CD1c-positive myeloid dendritic cell (primary cell): ENCODE results near the gene PANK3.
"Not testable (repeated sequence)": the region's sequence is repeated elsewhere in the genome, so short reads cannot be mapped to it uniquely, and the experiment has no call there.

Experiments used
- DNase-seq: peaks from one replicate; pipeline ENCODE4 v3.0.0-alpha.2; 2016; ENCODE audit errors: extremely low spot score

PANK3 gene

DNA sequence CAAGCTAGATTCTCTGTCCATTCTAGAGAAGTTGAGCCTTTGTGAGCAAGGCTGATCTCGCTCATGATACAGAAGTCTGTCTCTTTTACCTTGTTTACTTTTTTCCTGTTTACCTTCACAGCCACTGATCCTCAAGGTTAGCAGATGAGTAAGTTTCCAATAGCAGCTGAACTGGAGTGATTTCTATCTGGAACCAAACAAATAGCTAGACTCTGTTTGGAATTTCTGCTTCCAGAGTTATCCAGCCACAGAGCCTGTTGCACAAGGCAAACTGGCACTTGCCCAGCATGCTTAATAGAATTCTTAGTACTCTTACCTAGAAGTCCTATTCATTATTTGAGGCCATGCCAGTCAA lies 12.8 kb upstream of the PANK3 start:
- no peak for DNase-seq

DNA sequence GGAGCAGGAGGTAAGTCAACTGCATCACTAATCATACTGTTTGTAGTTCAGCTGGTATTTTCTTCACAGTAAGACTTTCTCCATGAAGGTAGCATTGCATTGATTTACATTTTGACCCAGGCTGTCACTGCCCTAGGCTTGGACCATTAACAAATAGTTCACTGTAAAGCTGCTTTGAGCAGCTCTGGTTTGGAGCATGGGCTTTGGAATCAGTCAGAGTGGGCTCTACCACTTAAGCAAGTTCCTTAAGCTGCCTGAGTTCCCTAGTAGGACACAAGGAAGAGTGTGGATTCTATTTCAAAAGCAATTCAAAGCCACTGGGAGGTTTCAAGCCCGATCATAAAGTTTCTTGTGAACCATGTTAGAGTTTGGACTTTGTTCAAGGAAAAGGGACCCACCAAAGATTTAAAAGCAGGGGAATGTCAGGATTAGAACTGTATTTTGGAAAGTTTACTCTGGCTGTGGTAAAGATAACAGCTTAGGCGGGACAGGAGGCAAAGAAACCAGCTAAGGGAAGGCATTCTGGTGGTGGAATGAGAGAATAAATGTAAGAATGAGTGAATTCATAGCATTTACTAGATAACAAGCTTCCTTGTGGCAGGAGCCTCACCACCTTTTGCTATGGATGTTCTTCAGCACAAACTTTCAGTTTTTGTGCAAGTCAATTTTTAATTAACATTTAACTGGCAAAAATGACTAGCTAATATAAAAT lies 12.3 kb upstream of the PANK3 start:
- no peak for DNase-seq

DNA sequence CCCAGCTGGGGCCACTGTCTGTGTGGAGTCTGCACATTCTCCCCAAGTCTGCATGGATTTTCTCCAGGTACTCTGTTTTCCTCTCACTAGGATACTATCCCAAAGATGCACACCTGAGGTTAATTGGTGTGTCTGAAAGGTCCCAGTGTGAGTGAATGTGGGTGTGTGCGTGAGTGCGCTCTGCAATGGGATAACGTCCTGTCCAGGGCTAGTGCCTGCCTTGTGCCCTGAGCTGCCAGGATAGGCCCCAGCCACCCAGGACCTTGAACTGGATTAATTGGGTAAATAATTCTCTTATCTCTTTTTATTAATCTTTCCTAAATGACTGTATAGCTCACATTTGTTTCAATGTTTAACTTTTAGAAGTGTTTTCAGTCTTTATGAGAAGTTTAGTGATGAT lies 11.5 kb upstream of the PANK3 start:
- DNase-seq: no peak

DNA sequence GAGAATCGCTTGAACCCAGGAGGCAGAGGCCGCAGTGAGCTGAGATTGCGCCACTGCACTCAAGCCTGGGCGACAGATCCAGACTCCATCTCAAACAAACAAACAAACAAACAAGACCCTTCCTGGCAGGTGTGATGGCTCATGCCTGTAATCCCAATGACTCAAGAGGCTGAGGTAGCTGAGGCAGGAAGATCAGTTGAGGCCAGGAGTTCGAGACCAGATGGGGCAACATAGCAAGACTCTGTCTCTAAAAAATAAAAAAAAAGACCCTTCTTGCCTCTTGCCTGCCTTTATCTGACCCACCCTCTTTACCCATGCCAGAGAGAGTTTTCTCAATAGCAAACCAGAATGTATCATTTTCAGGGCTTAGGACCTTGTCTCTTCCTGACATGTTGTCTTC lies 8.8 kb upstream of the PANK3 start:
- DNase-seq: no peak

- DNase-seq: no peak
Measured at GRCh38 chr5:168585119-168585856, 6.1 kb upstream of the PANK3 start.

DNA sequence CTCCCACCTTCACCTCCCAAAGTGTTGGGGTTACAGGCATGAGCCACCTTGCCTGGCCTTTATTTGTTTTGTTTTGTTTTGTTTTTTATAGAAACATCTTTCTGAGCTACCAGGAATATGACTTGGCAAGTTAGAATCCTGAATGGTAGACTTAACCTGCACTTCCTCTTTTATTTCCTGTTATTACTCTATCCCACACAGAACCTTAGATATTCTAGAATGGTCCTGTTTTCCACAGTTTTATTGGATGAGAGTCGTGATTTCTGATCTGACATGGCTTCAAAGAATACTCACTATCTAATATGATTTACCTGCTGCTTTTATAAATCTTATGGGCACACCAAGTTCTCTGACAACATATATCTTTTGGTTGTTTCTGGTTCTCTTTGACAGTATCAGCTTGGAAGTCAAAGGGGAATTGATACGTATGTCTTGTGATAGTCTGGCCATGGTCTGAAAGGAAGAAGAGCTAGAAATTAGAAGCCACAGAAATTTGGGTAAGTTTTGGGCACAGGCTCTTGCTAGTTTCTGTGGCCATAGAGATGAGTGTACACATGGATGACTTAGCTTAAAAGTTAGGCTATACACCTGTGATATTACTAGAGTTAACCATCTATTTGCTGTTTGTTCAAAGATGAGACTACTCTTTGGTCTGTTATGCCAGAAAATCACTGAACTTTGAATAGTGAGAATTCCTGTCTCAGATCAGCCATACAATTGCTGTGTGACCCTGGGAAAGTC lies 4.7 kb upstream of the PANK3 start:
- peak; percentile 55 for DNase-seq

DNA sequence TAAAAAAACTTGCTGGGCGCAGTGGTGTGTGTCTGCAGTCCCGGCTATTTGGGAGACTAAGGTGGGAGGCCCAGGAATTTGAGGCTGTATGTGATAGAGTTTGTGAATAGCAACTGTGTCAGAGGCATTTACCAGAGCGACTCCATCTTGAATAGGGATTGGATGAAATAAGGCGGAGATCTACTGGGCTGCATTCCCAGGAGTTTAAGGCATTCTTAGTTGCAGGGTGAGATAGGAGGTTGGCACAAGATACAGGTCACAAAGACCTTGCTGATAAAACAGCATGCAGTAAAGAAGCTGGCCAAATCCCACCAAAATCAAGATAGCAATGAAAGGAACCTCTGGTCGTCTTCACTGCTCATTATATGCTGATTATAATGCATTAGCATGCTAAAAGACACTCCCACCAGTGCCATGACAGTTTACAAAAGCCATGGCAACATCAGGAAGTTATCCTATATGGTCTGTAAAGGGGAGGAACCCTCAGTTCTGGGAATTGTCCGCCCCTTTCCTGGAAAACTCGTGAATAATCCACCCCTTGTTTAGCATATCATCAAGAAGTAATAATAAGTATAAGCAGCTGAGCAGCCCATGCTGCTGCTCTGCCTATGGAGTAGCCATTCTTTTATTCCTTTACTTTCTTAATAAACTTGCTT lies 1.8 kb upstream of the PANK3 start:
- peak; percentile 9 for DNase-seq

DNA sequence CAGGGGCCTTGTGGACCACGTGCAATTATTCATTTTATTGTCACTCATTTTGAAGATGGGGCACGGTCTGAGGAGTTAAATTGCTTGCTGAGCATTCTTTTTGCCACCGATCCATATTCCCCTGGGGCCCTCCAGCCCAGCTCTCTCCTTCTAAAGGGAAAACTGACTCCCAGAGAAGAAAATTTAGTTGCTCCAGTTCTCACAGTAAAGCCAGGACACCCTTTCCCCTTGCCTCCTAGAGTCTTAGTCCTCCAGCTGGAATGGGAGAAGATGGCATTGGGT lies 1.0 kb upstream of the PANK3 start:
- DNase-seq: no peak

- DNase-seq: peak; percentile 97
Measured at GRCh38 chr5:168579488-168580226, 489 bp upstream of the PANK3 start.

- DNase-seq: no peak
Measured at GRCh38 chr5:168578006-168578405, 1.2 kb downstream of the PANK3 start.

DNA sequence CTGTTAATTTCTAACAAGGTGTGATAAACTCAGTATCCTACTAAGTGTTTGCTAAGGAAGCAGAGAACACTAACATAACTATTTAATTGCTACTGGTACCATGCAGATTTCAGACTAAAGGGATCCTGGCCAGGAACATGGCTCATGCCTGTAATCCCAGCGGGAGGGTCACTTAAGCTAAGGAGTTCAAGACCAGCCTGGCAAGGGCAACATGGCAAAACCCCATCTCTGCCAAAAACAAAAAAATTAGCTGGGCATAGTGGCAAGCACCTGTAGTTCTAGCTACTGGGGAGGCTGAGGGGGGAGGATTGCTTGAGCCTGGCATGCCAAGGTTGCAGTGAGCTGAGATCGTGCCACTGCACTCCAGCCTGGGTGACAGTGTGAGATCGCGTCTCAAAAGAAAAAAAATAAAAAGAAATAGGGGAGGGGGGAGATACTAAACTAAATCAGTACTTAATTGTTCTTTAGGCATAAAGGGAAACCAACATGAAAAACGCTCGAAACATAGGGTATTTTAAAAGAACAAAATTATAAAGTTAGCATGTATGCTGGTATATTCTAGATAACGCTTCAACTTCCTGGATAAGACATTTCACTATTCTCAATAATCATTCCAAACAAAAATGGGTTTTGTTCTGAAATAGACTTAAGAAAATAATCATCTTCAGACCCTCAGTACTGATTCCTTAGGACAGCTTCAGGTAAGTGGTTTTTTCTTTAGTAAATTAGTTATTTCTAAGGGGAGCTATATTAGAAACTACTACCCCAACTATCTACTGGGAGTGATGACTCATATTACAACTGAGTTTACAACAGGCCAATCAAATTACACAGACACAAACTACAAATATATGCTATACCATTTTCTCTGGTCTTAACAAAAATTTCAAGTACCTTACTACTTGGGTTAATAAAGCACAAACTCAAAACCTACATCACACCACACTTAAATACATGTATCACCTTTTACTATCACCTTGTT lies 3.5 kb downstream of the PANK3 start:
- no peak for DNase-seq

GRCh38 chr5:168574156-168574555 lies 5.0 kb downstream of the PANK3 start:
- not testable (repeated sequence) for DNase-seq

DNA sequence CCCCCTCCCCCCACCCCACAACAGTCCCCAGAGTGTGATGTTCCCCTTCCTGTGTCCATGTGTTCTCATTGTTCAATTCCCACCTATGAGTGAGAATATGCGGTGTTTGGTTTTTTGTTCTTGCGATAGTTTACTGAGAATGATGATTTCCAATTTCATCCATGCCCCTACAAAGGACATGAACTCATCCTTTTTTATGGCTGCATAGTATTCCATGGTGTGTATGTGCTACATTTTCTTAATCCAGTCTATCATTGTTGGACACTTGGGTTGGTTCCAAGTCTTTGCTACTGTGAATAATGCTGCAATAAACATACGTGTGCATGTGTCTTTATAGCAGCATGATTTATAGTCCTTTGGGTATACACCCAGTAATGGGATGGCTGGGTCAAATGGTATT lies 5.5 kb downstream of the PANK3 start:
- DNase-seq: not testable (repeated sequence)

DNA sequence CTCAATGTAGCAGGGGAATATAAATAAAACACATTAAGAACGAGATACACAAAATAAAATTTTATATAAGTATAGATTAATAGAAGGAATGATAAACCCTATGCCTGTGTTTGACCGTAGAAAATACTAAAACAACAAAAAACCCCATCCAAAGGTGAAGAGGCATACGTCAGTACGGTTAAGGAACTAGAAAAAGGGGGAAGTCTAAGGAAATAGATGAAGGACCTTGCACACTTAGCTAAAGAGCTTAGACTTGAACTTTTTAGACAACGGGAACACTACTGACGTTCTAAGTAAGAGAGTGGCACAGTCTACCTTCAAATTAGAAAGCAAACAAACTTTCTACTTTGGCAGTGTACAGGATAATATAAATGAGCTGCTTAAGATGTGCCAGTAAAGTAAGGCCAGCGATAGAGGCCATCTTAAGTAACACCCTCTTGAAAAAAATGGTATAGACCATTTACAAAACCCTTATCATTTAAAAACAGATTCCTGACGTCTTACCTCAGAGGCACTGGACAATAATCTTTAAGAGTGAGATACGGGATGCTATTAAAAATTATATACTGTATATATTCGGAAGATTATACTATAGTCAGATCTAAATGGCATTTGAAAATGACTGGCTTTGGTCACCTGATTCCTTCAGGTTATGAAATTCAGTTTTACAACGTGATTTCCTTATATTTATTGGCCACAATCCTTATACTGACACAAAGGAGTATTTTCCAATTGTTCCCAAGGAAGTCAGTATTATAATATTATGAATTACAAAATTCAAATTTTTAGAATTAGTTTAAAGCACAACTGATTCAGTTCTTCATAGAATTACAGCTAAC lies 8.5 kb downstream of the PANK3 start:
- DNase-seq: no peak

DNA sequence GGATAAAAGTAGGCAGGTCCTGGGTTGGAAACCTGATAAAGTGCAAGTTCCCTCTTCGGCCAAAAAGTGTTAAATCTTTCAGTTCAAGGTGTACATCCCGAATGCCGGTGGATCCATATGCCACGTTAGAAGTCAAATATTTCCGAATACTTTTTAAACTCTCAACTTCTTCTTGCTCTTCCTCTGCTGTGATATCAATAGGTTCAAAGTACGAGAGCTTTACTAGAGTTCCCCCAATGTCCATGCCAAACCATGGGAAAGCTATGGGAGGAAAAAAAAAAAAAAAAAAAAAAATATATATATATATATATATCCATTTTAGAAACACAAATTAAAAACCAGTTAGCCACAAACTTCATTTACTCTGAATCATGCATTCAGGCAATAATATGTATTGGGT lies 10.4 kb downstream of the PANK3 start:
- DNase-seq: no peak

DNA sequence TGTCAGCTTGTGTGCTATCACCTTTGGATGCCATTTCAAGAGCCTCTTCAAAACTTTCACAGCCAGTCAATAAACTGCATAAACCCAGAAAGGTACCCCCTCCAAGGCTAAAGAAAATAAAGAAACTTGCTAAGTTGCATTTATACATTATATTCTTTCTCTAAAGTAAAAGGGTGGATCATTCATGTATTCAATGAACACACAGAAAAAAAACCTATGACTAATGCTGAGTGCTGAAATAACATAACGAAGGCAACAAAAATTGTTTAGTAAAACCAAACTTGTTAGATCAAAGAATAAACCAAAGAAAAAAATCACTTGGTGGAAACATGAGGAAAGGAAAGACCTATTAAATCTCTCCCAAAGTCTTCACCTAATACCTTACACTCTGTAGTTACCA lies 15.2 kb downstream of the PANK3 start:
- DNase-seq: no peak

- no peak for DNase-seq
Measured at GRCh38 chr5:168562279-168562678, 16.9 kb downstream of the PANK3 start.

DNA sequence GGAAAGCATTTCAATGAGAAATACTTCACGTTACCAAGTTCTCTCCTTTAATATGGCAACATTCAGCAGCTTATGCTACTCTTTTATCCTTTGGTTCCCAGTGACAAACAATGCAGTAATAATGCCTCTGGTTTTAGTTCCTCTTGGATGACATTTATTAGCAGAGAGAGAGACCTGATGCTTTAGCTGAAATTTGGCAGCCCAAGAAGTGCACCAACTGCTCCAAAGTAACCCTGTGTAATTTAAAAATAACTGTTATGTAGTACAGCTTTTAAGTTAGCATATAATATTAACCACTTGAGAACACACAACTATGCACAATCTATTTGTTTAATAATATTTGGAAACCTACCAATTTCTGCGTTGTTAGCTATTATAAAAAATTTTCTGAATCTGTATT lies 21.8 kb downstream of the PANK3 start:
- no peak for DNase-seq

DNA sequence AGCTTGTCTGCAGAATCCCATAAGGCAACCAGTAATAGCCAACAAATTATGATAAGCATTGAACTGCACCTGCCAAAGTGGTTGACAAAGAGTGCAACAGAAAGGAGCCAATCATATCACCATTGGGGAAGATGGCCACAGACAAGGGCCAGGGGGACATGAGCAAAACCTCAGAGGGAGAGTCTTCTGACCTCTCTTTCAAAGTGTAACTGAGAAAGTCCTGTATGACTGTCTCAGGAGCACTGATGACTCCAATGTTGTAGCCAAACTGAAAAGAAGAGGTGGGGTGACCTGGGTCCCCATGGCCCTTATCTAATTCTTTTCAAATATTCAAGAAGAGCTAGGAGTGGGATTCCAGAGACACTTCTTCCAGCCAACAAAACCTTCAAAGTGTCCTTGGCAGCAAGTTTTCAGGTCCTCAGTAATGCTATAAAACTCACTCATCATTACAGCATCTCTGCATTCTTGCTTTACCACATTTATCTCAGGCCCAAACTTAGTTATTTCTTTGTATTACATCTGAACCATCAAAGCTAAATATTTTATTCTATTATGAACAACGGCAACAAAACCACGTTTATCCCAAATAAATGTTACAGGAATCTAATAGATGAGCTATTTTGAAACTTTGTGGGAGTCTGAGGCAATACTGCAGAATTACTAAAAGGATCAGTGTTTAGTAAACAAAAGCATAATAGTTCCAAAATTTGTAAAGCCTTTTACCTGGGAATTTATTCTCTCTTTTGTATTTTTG lies 25.6 kb downstream of the PANK3 start:
- no peak for DNase-seq
